Measurements from ENCODE around the gene MRPL42. TPM values are rescaled to one million over a fixed set of nuclear protein-coding genes. Genes with fewer than 3 reads are reported as not detected.

The MRPL42 gene
- total RNA-seq, 1 experiment from 2014 or later = 61.0 TPM

DNA sequence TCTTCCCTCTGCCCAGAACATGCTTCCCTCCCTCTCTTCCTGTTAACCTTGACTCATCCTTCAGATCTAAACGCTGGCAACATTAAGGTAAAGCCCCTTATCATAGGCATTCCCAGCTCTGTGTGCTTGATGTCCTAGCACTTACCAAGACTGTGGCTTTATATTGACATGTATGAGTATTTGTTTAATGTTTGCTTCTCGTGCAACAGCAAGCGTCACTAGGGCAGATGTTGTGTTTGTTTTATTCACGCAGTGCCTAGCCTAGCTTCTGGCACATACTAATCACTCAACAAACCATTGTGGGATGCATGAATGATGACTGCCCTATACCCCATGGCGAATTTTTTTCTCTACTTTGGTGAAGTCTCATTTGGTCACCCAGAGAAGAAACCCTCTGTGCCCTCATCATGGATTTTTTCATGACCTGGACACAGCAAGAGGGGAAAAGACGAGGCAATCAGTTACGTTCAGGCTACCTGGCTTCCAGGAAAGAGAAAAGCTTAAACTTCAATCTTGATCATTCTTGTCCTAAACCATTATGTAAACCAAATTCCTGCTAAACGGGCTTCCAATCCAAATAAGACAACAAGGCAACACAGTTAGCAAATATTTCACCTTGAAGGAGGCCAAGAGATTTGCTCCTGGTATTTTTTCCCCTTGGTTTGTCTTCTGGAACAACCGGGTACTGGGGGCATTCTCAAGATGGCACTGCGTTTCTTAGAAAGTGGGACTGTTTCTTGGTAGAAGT lies 57.2 kb downstream of the MRPL42 start:
- BruUV-seq (replicated peaks) = no TSS peak
- no peaks in the 10 kb centered on the region for H3K36me3 ChIP-seq (ENCODE audit: low read depth)
- ChIA-PET POLR2A (ENCODE audit: unreplicated experiment) (no interaction called here), CTCF (no interaction called here)
- H3F3A ChIP-seq (ENCODE audit: insufficient read depth, low read depth) = no peaks in the 10 kb centered on the region
- intact Hi-C loops (cut with micrococcal nuclease; ENCODE audit: unreplicated experiment) = no loop called here
- H3K27ac ChIP-seq = no peak overlapping the region
- no peaks in the 10 kb centered on the region for H3K27me3 ChIP-seq (ENCODE audit: insufficient read depth, low read depth)
- no peaks in the 10 kb centered on the region for H3K79me2 ChIP-seq (ENCODE audit: low read depth)
- no peak overlapping the region for H3K4me3 ChIP-seq
- no peak overlapping the region for H3K4me2 ChIP-seq
- H4K20me1 ChIP-seq (ENCODE audit: insufficient read depth) = no peaks in the 10 kb centered on the region
- no peak for DNase-seq
- no peak overlapping the region for H2AFZ ChIP-seq
- H3K4me1 ChIP-seq (replicated peaks; ENCODE audit: insufficient read depth) = peaks cover 13% of the 10 kb centered on the region
- TF ChIP-seq, protein P1, sequence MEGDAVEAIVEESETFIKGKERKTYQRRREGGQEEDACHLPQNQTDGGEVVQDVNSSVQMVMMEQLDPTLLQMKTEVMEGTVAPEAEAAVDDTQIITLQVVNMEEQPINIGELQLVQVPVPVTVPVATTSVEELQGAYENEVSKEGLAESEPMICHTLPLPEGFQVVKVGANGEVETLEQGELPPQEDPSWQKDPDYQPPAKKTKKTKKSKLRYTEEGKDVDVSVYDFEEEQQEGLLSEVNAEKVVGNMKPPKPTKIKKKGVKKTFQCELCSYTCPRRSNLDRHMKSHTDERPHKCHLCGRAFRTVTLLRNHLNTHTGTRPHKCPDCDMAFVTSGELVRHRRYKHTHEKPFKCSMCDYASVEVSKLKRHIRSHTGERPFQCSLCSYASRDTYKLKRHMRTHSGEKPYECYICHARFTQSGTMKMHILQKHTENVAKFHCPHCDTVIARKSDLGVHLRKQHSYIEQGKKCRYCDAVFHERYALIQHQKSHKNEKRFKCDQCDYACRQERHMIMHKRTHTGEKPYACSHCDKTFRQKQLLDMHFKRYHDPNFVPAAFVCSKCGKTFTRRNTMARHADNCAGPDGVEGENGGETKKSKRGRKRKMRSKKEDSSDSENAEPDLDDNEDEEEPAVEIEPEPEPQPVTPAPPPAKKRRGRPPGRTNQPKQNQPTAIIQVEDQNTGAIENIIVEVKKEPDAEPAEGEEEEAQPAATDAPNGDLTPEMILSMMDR (conservative IDR thresholded peaks at IDR 0.05) = no peak
- TF ChIP-seq EZH2 (IDR thresholded peaks at IDR 0.05; ENCODE audit: low read depth) = no peak
- H3K9me2 ChIP-seq (ENCODE audit: insufficient read depth) = no peaks in the 10 kb centered on the region
- no peaks in the 10 kb centered on the region for H3K9me3 ChIP-seq (ENCODE audit: insufficient read depth, low read depth)

DNA sequence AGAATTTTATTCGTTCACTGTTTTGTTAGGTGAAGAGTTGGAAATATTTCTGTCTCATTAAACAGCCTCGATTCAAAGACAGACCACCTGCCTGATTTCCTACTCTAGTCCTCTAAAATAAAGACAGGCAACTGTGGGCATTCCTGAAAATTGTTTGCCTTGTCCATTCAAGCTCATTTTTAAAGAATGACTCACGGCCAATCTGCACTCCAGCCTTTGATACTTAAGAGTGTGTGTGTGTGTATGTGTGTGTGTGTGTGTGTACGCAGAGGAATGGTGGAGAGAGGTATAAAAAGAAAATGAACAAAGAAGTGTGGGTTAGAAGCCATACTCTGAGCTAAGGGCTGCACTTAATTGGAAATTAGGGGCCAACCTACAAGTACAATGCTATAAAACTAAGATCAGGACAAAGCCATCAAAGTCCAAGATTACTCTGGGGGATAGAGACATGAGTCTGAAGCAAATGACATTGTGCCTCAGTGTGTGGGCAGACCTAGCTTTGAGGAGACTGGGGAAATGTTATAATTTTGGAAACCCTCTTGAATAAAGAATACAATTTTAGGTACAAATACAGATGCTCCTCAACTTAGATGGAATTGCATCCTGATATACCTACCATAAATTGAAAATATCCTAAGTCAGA lies 59.6 kb downstream of the MRPL42 start:
- TF ChIP-seq, protein P1 (conservative IDR thresholded peaks at IDR 0.05) = no peak
- no peak for TF ChIP-seq EZH2 (IDR thresholded peaks at IDR 0.05; ENCODE audit: low read depth)
- no TSS peak for BruUV-seq (replicated peaks)
- Histone ChIP-seq H2AFZ (no peak overlapping the region), H3K4me1 (replicated peaks; ENCODE audit: insufficient read depth) (peaks cover 13% of the 10 kb centered on the region), H3K9me3 (ENCODE audit: insufficient read depth, low read depth) (no peaks in the 10 kb centered on the region), H3K27ac (no peak overlapping the region), H4K20me1 (ENCODE audit: insufficient read depth) (no peaks in the 10 kb centered on the region), H3K36me3 (ENCODE audit: low read depth) (no peaks in the 10 kb centered on the region), H3F3A (ENCODE audit: insufficient read depth, low read depth) (no peaks in the 10 kb centered on the region), H3K27me3 (ENCODE audit: insufficient read depth, low read depth) (no peaks in the 10 kb centered on the region), H3K79me2 (ENCODE audit: low read depth) (no peaks in the 10 kb centered on the region), H3K9me2 (ENCODE audit: insufficient read depth) (no peaks in the 10 kb centered on the region), H3K4me3 (no peak overlapping the region), H3K4me2 (peak overlapping the region; percentile 33; the same call in 1 of the 2 replicates)
- peak; percentile 14 to 74 for DNase-seq
- ChIA-PET POLR2A (ENCODE audit: unreplicated experiment) (interaction anchor here (0.6 to 0.8 kb wide), 4 partner anchors 9 to 231 kb away, joined by 3 to 7 read pairs (median 6); no protein-coding TSS in a partner anchor), CTCF (interaction anchor here (0.6 to 0.7 kb wide), 3 partner anchors 43 to 574 kb away, joined by 3 to 4 read pairs (median 3); no protein-coding TSS in a partner anchor)
- intact Hi-C loops (cut with micrococcal nuclease; ENCODE audit: unreplicated experiment) = no loop called here

DNA sequence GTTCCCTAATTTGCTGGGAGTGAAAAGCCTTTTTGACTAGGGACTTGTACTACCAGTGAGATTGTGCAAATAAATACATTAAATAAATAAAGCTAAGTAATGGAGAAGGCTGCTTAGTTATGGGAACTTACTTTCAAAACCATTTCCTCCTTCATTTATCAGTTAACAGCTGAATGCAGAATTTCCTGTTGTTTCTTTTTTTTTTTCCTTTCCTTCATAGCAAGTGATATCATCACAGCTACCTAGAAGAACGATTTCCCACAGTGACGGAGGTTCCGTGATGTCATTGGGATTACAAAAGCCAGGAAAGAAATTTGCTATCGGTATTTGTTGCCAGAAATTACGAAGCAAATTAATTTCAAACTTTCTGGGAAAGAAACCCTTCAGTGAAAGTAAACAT lies 63.0 kb downstream of the MRPL42 start:
- Histone ChIP-seq H3K79me2 (ENCODE audit: low read depth) (no peaks in the 10 kb centered on the region), H3K9me3 (ENCODE audit: insufficient read depth, low read depth) (no peaks in the 10 kb centered on the region), H3K9me2 (ENCODE audit: insufficient read depth) (no peaks in the 10 kb centered on the region), H3K4me2 (no peak overlapping the region), H3K36me3 (ENCODE audit: low read depth) (no peaks in the 10 kb centered on the region), H4K20me1 (ENCODE audit: insufficient read depth) (no peaks in the 10 kb centered on the region), H2AFZ (no peak overlapping the region), H3K27me3 (ENCODE audit: insufficient read depth, low read depth) (no peaks in the 10 kb centered on the region), H3F3A (ENCODE audit: insufficient read depth, low read depth) (no peaks in the 10 kb centered on the region), H3K4me1 (replicated peaks; ENCODE audit: insufficient read depth) (peaks cover 13% of the 10 kb centered on the region), H3K4me3 (no peak overlapping the region), H3K27ac (no peak overlapping the region)
- BruUV-seq (replicated peaks) = no TSS peak
- no peak for DNase-seq
- CTCF ChIA-PET = no interaction called here
- POLR2A ChIA-PET (ENCODE audit: unreplicated experiment) = no interaction called here
- intact Hi-C loops (cut with micrococcal nuclease; ENCODE audit: unreplicated experiment) = no loop called here
- TF ChIP-seq, protein P1 (conservative IDR thresholded peaks at IDR 0.05) = no peak
- TF ChIP-seq EZH2 (IDR thresholded peaks at IDR 0.05; ENCODE audit: low read depth) = no peak

Data from PC-9 (cell line).